Thyroid gland (tissue), 4 donors: Measurements from ENCODE around the gene UBTF. TPM values are rescaled to one million over a fixed set of nuclear protein-coding genes. Genes with fewer than 3 reads are reported as not detected.

Experiments
- DNase-seq, 2 donors: peaks; one replicate each; pipeline ENCODE4 v3.0.0-alpha.2; 2019
- H3K27ac ChIP-seq, 3 donors: fragments of 200-600 bp; sonication (generic); 1 replicate in 2 of 3; 2 replicates in 1 of 3; pipeline ENCODE4 v1.5.1; 2016 to 2019; ENCODE audit warnings: mild to moderate bottlenecking in 1 of 3, moderate library complexity in 1 of 3
- H3K27me3 ChIP-seq: fragments of 200-600 bp; sonication (generic); one replicate; pipeline ENCODE4 v1.5.1; 2019
- H3K36me3 ChIP-seq, 2 donors: fragments of 200-600 bp; sonication (generic); one replicate each; pipeline ENCODE4 v1.5.1; 2016 to 2019
- H3K4me1 ChIP-seq, 2 donors: fragments of 200-600 bp; sonication (generic); one replicate each; pipeline ENCODE4 v1.5.1; 2017 to 2019
- H3K4me3 ChIP-seq, 3 donors: fragments of 200-600 bp; sonication (generic); replicated peaks in 1 of 3; 1 replicate in 2 of 3; 2 replicates in 1 of 3; pipeline ENCODE4 v1.5.1; 2016; ENCODE audit warnings: mild to moderate bottlenecking in 1 of 3
- H3K9me3 ChIP-seq: fragments of 200-600 bp; sonication (generic); one replicate; pipeline ENCODE4 v1.5.1; 2017
- POLR2A ChIP-seq, 2 donors: fragments of 450-650 bp; IDR thresholded peaks; one replicate each; pipeline ENCODE4 v1.6.1; 2017; ENCODE audit warnings: antibody characterized with exemption in 2 of 2, mild to moderate bottlenecking in 2 of 2, moderate library complexity in 1 of 2
- WGBS, 2 donors: methylation state at CpG; one replicate each; pipeline ENCODE4 v1.1.5; 2017; 5-methylcytosine and 5-hydroxymethylcytosine counted together
- intact Hi-C: fragments of 100-400 bp; cut with DNase I; formaldehyde crosslinking; loops from one replicate; pipeline ENCODE4 v1.15.1; 2023
- total RNA-seq, 4 donors: library from RNA; depleted of rRNA; stranded (reverse); fragments of >200 nt; gene quantifications; one replicate each; pipeline ENCODE4 v1.2.3, GENCODE V29; 2016
- TF ChIP-seq, protein P1 (sequence below), 6 experiments: fragments of 200-600 bp in 3 of 6; fragments of 450-650 bp in 3 of 6; sonication (generic) in 3 of 6; IDR thresholded peaks; one replicate each; pipeline ENCODE4 v1.5.1; 2016 to 2019; ENCODE audit warnings: antibody characterized with exemption in 6 of 6, mild to moderate bottlenecking in 2 of 6, inconsistent platforms in 1 of 6, moderate library complexity in 1 of 6

Gene UBTF
- total RNA-seq, 4 donors from 2014 or later = 63.6 to 97.4 (median 89.5) TPM

DNA sequence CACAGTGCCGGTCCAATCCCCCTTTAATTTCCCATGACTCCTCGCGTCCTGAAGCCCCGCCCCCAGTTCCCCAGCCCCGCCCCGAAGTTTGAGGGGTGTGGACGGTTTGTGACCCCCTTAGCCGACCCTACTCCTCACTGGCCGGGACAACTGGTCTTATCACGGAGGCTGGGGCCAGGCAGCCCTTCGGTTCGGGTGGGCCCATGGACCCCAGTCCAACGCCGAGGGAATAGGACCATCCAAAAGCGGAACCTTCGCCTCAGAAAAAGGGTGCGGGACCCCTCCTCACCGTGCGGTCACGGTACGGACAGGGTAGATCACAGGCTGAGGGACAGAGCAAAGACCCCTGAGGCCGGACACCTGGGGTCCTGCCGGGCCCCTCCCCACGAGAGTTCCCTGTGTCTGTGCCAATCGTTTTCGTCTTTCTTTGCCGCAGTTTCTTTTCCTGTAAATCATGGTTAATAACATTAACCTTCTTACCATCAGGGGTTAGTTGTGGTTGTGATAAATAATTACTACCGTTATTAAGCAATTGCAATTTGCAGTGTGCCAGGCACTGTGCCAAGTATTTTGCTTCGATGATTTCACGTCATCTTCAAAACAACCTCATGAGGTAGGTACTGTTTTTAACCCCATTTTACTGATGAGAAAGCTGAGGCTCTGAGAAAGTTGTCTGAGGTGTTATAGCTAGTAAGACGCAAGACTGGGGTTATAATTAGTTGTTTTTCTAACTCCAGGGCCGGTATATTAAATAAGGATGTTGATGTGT lies 32.2 kb downstream of the UBTF start:
- Histone ChIP-seq H3K4me3 (peak overlapping the region; percentile 46 to 73 (median 72)), H3K27ac (peak overlapping the region; percentile 88 to 92 (median 90)), H3K36me3 (peaks cover 6 to 14% of the 10 kb centered on the region in 2 donors), H3K27me3 (no peaks in the 10 kb centered on the region), H3K4me1 (peaks cover 13 to 32% of the 10 kb centered on the region in 2 donors), H3K9me3 (no peaks in the 10 kb centered on the region)
- 3 to 5% methylated on average over 17 to 32 of the region's 32 CpGs for WGBS, 2 donors
- TF ChIP-seq, protein P1, sequence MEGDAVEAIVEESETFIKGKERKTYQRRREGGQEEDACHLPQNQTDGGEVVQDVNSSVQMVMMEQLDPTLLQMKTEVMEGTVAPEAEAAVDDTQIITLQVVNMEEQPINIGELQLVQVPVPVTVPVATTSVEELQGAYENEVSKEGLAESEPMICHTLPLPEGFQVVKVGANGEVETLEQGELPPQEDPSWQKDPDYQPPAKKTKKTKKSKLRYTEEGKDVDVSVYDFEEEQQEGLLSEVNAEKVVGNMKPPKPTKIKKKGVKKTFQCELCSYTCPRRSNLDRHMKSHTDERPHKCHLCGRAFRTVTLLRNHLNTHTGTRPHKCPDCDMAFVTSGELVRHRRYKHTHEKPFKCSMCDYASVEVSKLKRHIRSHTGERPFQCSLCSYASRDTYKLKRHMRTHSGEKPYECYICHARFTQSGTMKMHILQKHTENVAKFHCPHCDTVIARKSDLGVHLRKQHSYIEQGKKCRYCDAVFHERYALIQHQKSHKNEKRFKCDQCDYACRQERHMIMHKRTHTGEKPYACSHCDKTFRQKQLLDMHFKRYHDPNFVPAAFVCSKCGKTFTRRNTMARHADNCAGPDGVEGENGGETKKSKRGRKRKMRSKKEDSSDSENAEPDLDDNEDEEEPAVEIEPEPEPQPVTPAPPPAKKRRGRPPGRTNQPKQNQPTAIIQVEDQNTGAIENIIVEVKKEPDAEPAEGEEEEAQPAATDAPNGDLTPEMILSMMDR (IDR thresholded peaks at IDR 0.05) = no peak
- TF ChIP-seq POLR2A (IDR thresholded peaks at IDR 0.05) = no peak
- DNase-seq = peak in 1 of 2 donors; percentile 38
- intact Hi-C loops = no loop called here

DNA sequence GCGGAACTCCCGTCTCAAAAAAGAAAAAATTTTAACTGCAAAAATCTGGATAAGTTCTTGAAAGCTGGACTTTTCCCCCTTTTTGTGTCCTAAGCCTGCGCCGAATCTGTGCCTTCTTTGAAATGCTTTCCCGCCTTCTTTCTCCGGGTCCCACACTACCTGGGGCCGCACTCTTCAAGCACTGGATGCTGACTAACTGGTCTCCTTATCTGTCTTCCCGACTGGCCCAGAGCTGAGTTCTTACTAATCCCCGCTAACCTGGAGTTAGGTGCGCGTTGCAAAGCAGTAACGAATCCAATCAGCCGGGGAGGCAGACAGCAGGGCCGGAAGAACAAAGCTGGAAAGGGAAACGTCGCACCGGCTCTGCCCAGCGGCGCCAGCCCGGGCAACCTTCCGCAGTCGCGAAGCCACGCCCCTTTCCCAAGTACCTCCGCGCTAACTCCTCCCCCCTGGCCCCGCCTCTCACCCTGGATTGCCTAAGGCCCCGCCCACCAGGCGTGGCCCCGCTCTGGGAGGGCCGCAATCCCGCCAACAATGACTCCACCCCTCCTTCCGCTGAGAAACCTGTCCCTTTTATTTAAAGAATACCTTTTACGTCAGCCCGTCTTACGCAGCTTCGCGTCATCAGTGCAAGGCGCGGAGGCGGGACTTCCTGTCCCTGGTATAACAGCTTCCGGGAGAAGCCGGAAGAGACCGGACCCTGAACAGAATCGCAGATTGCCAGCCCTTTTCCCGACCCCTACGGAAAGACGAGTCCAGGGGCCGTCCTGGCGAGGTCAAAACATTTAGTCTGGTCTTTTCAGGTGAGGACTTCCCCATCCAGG lies 33.0 kb downstream of the UBTF start, which contains the start of gene TMUB2:
Gene TMUB2 (plus strand): TSS at position 666 of the 824 bp plus-strand sequence. CDS start 737 bp downstream, outside the sequence.
- DNase-seq = peak; percentile 97 to 98
- Histone ChIP-seq H3K4me1 (peaks cover 7 to 27% of the 10 kb centered on the region in 2 donors), H3K4me3 (peak within 1 kb of the TSS; percentile 65 to 95 (median 72)), H3K36me3 (peaks cover 6 to 17% of the 10 kb centered on the region in 2 donors), H3K27me3 (no peaks in the 10 kb centered on the region), H3K27ac (peak within 1 kb of the TSS; percentile 88 to 92 (median 90)), H3K9me3 (no peaks in the 10 kb centered on the region)
- intact Hi-C loops = no loop called here
- WGBS, 2 donors = 0 to 1% methylated on average over 30 to 50 of the region's 50 CpGs
- TF ChIP-seq, protein P1 (IDR thresholded peaks at IDR 0.05) = peak in 1 of 6 experiments; percentile 7
- peak in 1 of 2 donors; percentile 95 for TF ChIP-seq POLR2A (IDR thresholded peaks at IDR 0.05)

DNA sequence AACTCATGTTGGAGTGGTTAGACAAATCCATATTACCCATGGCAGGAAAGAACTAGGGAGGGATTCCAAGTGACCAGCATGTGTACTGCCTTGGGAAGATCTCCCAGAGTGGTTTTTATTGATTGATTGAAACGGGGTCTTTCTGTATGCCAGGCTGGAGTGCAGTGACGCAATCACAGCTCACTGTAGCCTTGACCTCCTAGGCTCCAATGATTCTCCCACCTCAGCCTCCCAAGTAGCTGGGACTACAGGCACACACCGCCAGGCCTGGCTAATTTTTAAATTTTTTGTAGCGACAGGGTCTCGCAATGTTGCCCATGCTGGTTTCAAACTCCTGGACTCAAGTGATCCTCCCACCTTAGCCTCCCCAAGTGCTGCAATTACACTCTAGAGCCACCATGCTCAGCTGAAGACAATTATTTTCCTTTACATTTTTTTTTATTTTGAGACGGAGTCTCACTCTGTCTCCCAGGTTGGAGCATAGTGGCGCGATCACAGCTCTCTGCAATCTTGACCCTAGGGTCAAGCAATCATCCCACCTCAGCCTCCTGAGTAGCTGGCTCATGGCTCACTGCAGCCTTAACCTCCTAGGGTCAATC lies 35.2 kb downstream of the UBTF start:
- TF ChIP-seq, protein P1 (IDR thresholded peaks at IDR 0.05) = no peak
- TF ChIP-seq POLR2A (IDR thresholded peaks at IDR 0.05) = no peak
- H3K4me3 ChIP-seq = no peak overlapping the region
- intact Hi-C loops = no loop called here
- no peaks in the 10 kb centered on the region for H3K9me3 ChIP-seq
- no peak for DNase-seq
- peak overlapping the region in 1 of 3 donors; percentile 3 for H3K27ac ChIP-seq
- peaks cover 0 to 7% of the 10 kb centered on the region in 2 donors for H3K36me3 ChIP-seq
- peaks cover 7 to 25% of the 10 kb centered on the region in 2 donors for H3K4me1 ChIP-seq
- 87 to 88% methylated on average over 8 of the region's 8 CpGs for WGBS, 2 donors
- no peaks in the 10 kb centered on the region for H3K27me3 ChIP-seq

DNA sequence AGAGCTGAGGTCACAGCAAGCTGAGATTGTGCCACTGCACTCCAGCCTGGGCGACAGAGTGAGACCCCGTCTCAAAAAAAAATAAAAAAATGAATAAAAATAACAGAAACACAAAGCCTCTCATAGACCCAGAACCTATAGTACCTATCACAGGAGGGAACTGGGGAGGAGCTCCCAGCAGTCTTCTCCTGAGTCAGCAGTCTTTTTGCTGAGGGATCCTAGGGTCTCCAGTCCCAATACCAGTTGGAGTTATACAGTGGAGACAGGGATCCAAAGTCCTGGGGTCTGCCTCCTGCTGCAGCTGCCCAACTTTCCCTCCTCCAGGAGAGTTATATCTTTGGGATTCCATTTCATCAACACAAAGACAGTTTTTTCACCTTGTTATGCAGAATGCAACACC lies 36.5 kb downstream of the UBTF start:
- H3K27me3 ChIP-seq = no peaks in the 10 kb centered on the region
- H3K4me3 ChIP-seq = no peak overlapping the region
- H3K4me1 ChIP-seq = peaks cover 4 to 19% of the 10 kb centered on the region in 2 donors
- TF ChIP-seq, protein P1 (IDR thresholded peaks at IDR 0.05) = no peak
- TF ChIP-seq POLR2A (IDR thresholded peaks at IDR 0.05) = no peak
- 84 to 96% methylated on average over 2 of the region's 2 CpGs for WGBS, 2 donors
- H3K9me3 ChIP-seq = no peaks in the 10 kb centered on the region
- H3K36me3 ChIP-seq = peaks cover 0 to 7% of the 10 kb centered on the region in 2 donors
- no peak overlapping the region for H3K27ac ChIP-seq
- intact Hi-C loops = no loop called here
- no peak for DNase-seq
